Neural progenitor cell (in vitro differentiated cells): ENCODE data around the gene SNX32. TPM values are rescaled to one million over a fixed set of nuclear protein-coding genes. Genes with fewer than 3 reads are reported as not detected.

Source experiments
- DNase-seq: peaks from one replicate; pipeline ENCODE4 v3.0.0-alpha.2; 2016; ENCODE audit warnings: low spot score
- H2AFZ ChIP-seq: fragments of 200-600 bp; sonication (generic); replicated peaks from 2 replicates; pipeline ENCODE4 v1.6.1; 2016; ENCODE audit warnings: antibody characterized with exemption
- H3F3A ChIP-seq: fragments of 200-600 bp; sonication (generic); 2 replicates; pipeline ENCODE4 v1.6.1; 2016; ENCODE audit warnings: antibody characterized with exemption, low read depth
- H3K27ac ChIP-seq: fragments of 200-600 bp; sonication (generic); 2 replicates; pipeline ENCODE4 v1.5.1; 2016; ENCODE audit warnings: mild to moderate bottlenecking
- H3K27me3 ChIP-seq: fragments of 200-600 bp; sonication (generic); 2 replicates; pipeline ENCODE4 v1.6.1; 2016; ENCODE audit warnings: mild to moderate bottlenecking, moderate library complexity
- H3K36me3 ChIP-seq: fragments of 200-600 bp; sonication (generic); 2 replicates; pipeline ENCODE4 v1.5.1; 2016
- H3K4me1 ChIP-seq: fragments of 200-600 bp; sonication (generic); 2 replicates; pipeline ENCODE4 v1.6.1; 2016; ENCODE audit warnings: mixed run types
- H3K4me2 ChIP-seq: fragments of 200-600 bp; sonication (generic); 2 replicates; pipeline ENCODE4 v1.6.1; 2016
- H3K4me3 ChIP-seq: fragments of 200-600 bp; sonication (generic); 2 replicates; pipeline ENCODE4 v1.5.1; 2016
- H3K79me2 ChIP-seq: fragments of 200-600 bp; sonication (generic); 2 replicates; pipeline ENCODE4 v1.6.1; 2016; ENCODE audit warnings: low read depth
- H3K9ac ChIP-seq: fragments of 200-600 bp; sonication (generic); 2 replicates; pipeline ENCODE4 v1.6.1; 2016
- H3K9me3 ChIP-seq: fragments of 200-600 bp; sonication (generic); 2 replicates; pipeline ENCODE4 v1.5.1; 2016; ENCODE audit warnings: low read depth
- H4K20me1 ChIP-seq: fragments of 200-600 bp; sonication (generic); 2 replicates; pipeline ENCODE4 v1.6.1; 2016; ENCODE audit warnings: low read depth
- H3K27ac Mint-ChIP-seq: 3 replicates; pipeline ENCODE4 v1.8.0; 2021; ENCODE audit warnings: mixed read lengths
- H3K27me3 Mint-ChIP-seq: 2 replicates; pipeline ENCODE4 v1.8.0; 2022; ENCODE audit warnings: low read depth, mild to moderate bottlenecking, inconsistent platforms, moderate library complexity, mixed read lengths; ENCODE audit not compliant: insufficient read depth
- H3K36me3 Mint-ChIP-seq: 3 replicates; pipeline ENCODE4 v1.8.0; 2021; ENCODE audit warnings: mixed read lengths
- H3K4me1 Mint-ChIP-seq: 3 replicates; pipeline ENCODE4 v1.8.0; 2021; ENCODE audit warnings: mixed read lengths
- H3K4me3 Mint-ChIP-seq: 3 replicates; pipeline ENCODE4 v1.8.0; 2021; ENCODE audit warnings: mild to moderate bottlenecking, moderate library complexity, mixed read lengths
- H3K9me3 Mint-ChIP-seq: 3 replicates; pipeline ENCODE4 v1.8.0; 2020; ENCODE audit warnings: mixed read lengths
- EZH2 ChIP-seq: fragments of 200-600 bp; sonication (generic); IDR thresholded peaks from 2 replicates; pipeline ENCODE4 v1.6.1; 2017; ENCODE audit warnings: antibody characterized with exemption, mild to moderate bottlenecking, moderate library complexity
- EZH2phosphoT487 ChIP-seq: fragments of 200-600 bp; sonication (generic); IDR thresholded peaks from 2 replicates; pipeline ENCODE4 v1.6.1; 2017; ENCODE audit warnings: antibody characterized with exemption
- total RNA-seq: library from RNA; depleted of rRNA; stranded (reverse); fragments of >200 nt; gene quantifications from 2 replicates; pipeline ENCODE4 v1.2.3, GENCODE V29; 2015; ENCODE audit warnings: low replicate concordance
- TF ChIP-seq, protein P1 (sequence below): fragments of 200-600 bp; sonication (generic); IDR thresholded peaks from 2 replicates; pipeline ENCODE4 v1.5.1; 2017; ENCODE audit warnings: antibody characterized with exemption, mild to moderate bottlenecking

Gene SNX32
- total RNA-seq, 1 donor from 2014 or later, result 1.4 TPM

- Histone ChIP-seq H3K27me3 (peaks cover 26% of the 10 kb centered on the region), H3K4me2 (no peak overlapping the region), H3K36me3 (no peaks in the 10 kb centered on the region), H2AFZ (no peak overlapping the region), H3F3A (peaks cover 7% of the 10 kb centered on the region), H3K79me2 (no peaks in the 10 kb centered on the region), H3K4me3 (no peak overlapping the region), H4K20me1 (peaks cover 3% of the 10 kb centered on the region), H3K9ac (no peak overlapping the region), H3K27ac (no peak overlapping the region), H3K4me1 (peaks cover 13% of the 10 kb centered on the region), H3K9me3 (no peaks in the 10 kb centered on the region)
- Mint-ChIP-seq H3K4me3 (no peak overlapping the region), H3K9me3 (no peaks in the 10 kb centered on the region), H3K27ac (no peak overlapping the region), H3K27me3 (peaks cover 23% of the 10 kb centered on the region), H3K36me3 (no peaks in the 10 kb centered on the region), H3K4me1 (peaks cover 11% of the 10 kb centered on the region)
- DNase-seq, result no peak
- no peak for TF ChIP-seq EZH2phosphoT487
- TF ChIP-seq, protein P1, sequence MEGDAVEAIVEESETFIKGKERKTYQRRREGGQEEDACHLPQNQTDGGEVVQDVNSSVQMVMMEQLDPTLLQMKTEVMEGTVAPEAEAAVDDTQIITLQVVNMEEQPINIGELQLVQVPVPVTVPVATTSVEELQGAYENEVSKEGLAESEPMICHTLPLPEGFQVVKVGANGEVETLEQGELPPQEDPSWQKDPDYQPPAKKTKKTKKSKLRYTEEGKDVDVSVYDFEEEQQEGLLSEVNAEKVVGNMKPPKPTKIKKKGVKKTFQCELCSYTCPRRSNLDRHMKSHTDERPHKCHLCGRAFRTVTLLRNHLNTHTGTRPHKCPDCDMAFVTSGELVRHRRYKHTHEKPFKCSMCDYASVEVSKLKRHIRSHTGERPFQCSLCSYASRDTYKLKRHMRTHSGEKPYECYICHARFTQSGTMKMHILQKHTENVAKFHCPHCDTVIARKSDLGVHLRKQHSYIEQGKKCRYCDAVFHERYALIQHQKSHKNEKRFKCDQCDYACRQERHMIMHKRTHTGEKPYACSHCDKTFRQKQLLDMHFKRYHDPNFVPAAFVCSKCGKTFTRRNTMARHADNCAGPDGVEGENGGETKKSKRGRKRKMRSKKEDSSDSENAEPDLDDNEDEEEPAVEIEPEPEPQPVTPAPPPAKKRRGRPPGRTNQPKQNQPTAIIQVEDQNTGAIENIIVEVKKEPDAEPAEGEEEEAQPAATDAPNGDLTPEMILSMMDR, result no peak
- no peak for TF ChIP-seq EZH2
Observed at GRCh38 chr11:65793625-65794400, 40.0 kb upstream of the SNX32 start.

GRCh38 chr11:65794570-65795510, 38.9 kb upstream of the SNX32 start:
- H3K4me1 Mint-ChIP-seq, result peaks cover 9% of the 10 kb centered on the region
- TF ChIP-seq EZH2phosphoT487, result no peak
- TF ChIP-seq, protein P1, result no peak
- no peak for TF ChIP-seq EZH2
- Histone ChIP-seq H3F3A (peaks cover 7% of the 10 kb centered on the region), H4K20me1 (no peaks in the 10 kb centered on the region), H3K27ac (no peak overlapping the region), H3K9me3 (no peaks in the 10 kb centered on the region), H3K4me2 (no peak overlapping the region), H3K9ac (no peak overlapping the region), H2AFZ (no peak overlapping the region), H3K36me3 (no peaks in the 10 kb centered on the region), H3K4me3 (no peak overlapping the region), H3K4me1 (peaks cover 15% of the 10 kb centered on the region), H3K79me2 (no peaks in the 10 kb centered on the region), H3K27me3 (peaks cover 15% of the 10 kb centered on the region)
- DNase-seq, result no peak
- H3K9me3 Mint-ChIP-seq, result no peaks in the 10 kb centered on the region
- no peaks in the 10 kb centered on the region for H3K36me3 Mint-ChIP-seq
- H3K27me3 Mint-ChIP-seq, result peaks cover 13% of the 10 kb centered on the region
- H3K4me3 Mint-ChIP-seq, result no peak overlapping the region
- H3K27ac Mint-ChIP-seq, result no peak overlapping the region

DNA sequence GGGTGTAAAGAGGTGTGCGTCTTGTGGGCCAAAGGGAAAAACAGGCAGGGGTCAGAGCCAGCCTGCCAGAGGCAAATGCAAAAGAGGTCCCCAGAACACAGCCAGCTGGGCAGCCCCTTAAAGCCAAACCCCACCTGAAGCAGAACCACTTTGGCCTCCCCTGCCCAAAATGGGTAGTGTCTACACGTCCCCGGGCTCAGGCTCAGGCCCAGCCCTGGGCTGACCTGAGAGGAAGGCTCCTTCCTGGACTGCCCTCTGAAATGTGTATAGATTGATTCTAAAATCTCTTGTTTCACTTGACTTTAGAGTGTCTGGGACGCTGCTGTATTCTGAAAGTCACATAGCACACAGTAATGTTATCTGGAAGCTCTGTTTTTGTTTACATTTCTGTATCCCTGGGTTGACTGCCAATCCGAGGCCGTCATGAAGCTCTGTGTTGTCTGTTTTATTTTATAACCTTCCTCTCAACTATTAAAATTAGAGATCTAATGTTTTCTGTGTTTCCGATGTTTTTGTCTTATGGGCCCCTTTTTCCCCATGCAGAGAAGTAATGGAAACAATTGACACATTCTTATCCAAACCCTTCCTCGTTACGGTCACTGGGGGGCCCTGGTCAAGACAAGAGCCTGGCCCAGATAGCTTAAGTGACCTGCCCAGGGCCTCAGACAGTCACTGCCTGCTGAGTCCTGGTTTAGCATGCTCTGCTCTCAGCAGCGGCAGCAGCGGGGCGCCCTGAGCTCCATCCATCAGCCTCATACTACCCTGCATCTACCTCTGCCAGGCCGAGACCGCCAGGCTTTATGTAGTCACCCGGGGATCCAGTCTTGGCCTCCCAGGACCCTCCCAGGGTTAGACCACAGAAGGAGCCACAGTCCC, 36.8 kb upstream of the SNX32 start:
- peaks cover 8% of the 10 kb centered on the region for H3K27me3 Mint-ChIP-seq

More for the DNA sequence above, 36.8 kb upstream of the SNX32 start:
- Histone ChIP-seq H3K36me3 (no peaks in the 10 kb centered on the region), H4K20me1 (no peaks in the 10 kb centered on the region), H3K4me2 (no peak overlapping the region), H3K79me2 (no peaks in the 10 kb centered on the region), H3K27me3 (no peaks in the 10 kb centered on the region), H3F3A (peaks cover 7% of the 10 kb centered on the region), H3K9me3 (no peaks in the 10 kb centered on the region), H3K9ac (no peak overlapping the region), H3K27ac (no peak overlapping the region), H3K4me1 (peaks cover 15% of the 10 kb centered on the region), H3K4me3 (no peak overlapping the region), H2AFZ (peak overlapping the region; percentile 3)
- TF ChIP-seq EZH2 (no peak), EZH2phosphoT487 (no peak)
- TF ChIP-seq, protein P1, result no peak
- peak; percentile 63 for DNase-seq
- H3K4me3 Mint-ChIP-seq, result no peak overlapping the region
- H3K9me3 Mint-ChIP-seq, result no peaks in the 10 kb centered on the region
- H3K27ac Mint-ChIP-seq, result peak overlapping the region; percentile 46
- no peaks in the 10 kb centered on the region for H3K36me3 Mint-ChIP-seq
- H3K4me1 Mint-ChIP-seq, result peaks cover 9% of the 10 kb centered on the region
